Right lobe of liver (tissue), 6 donors: ENCODE data around the gene HOXD9. TPM values are rescaled to one million over a fixed set of nuclear protein-coding genes. Genes with fewer than 3 reads are reported as not detected.

Source experiments
- ATAC-seq, 4 donors: fragments of 200-7000 bp; cut with Tn5 transposase; one replicate each; pipeline ENCODE4 v1.9.1; 2020; ENCODE audit warnings: mild to moderate bottlenecking in 4 of 4, moderate library complexity in 4 of 4
- DNase-seq, 3 donors: peaks; one replicate each; pipeline ENCODE4 v3.0.0-alpha.2; 2020
- H3K27ac ChIP-seq, 3 donors: fragments of 200-600 bp; one replicate each; pipeline ENCODE4 v1.8.0; 2022
- H3K27me3 ChIP-seq, 2 donors: fragments of 200-600 bp; one replicate each; pipeline ENCODE4 v1.8.0; 2022
- H3K36me3 ChIP-seq, 4 donors: fragments of 200-600 bp; sonication (generic) in 1 of 4; one replicate each; pipeline versions ENCODE4 v1.5.1 to v1.8.0; 2017 to 2022; ENCODE audit warnings: control low read depth in 1 of 4
- H3K4me1 ChIP-seq, 4 donors: fragments of 200-600 bp; sonication (generic) in 1 of 4; one replicate each; pipeline versions ENCODE4 v1.5.1 to v1.8.0; 2017 to 2022; ENCODE audit warnings: control low read depth in 1 of 4
- H3K4me3 ChIP-seq, 3 donors: fragments of 200-600 bp; one replicate each; pipeline ENCODE4 v1.8.0; 2022
- H3K9me3 ChIP-seq, 4 donors: fragments of 200-600 bp; sonication (generic) in 1 of 4; one replicate each; pipeline versions ENCODE4 v1.5.1 to v1.8.0; 2017 to 2022; ENCODE audit warnings: control low read depth in 1 of 4
- CTCF ChIP-seq, 4 donors: fragments of 200-600 bp in 3 of 4; fragments of 450-650 bp in 1 of 4; IDR thresholded peaks; one replicate each; pipeline versions ENCODE4 v1.5.1 to v1.8.0; 2016 to 2022; ENCODE audit warnings: antibody characterized with exemption in 4 of 4, mild to moderate bottlenecking in 2 of 4
- POLR2A ChIP-seq: fragments of 450-650 bp; IDR thresholded peaks from one replicate; pipeline ENCODE4 v1.6.1; 2017; ENCODE audit warnings: antibody characterized with exemption, mild to moderate bottlenecking
- WGBS: methylation state at CpG from one replicate; pipeline ENCODE4 v1.1.6; 2018; ENCODE audit warnings: low coverage, low lambda C conversion rate; ENCODE audit not compliant: insufficient coverage; ENCODE audit errors: missing lambda C conversion rate; 5-methylcytosine and 5-hydroxymethylcytosine counted together
- intact Hi-C, 2 donors: fragments of 100-400 bp; cut with DNase I; formaldehyde crosslinking; loops; one replicate each; pipeline versions ENCODE4 v1.11.2 to v1.14.1; 2022
- total RNA-seq, 6 experiments: library from RNA; depleted of rRNA in 2 of 6; stranded (reverse); fragments of >200 nt in 2 of 6; fragmentation: NEBNext Ultra II Directional in 3 of 6; extraction: Animal tissue kit (Norgen Biotek cat#: 25700) in 3 of 6; gene quantifications; one replicate each; pipeline versions ENCODE4 v1.1.0 to v1.2.4, GENCODE V29; 2016 to 2023
- donor health status: DM: no; HTN: yes; CAD: no.
- donor health status: DM: no; HTN: no; CAD: no.
- donor health status: DM: no; HTN: no; CAD: no.
- donor health status: DM: no; HTN: yes; CAD: no.
- donor health status: DM: no; HTN: yes; CAD: no.

Gene HOXD9
- total RNA-seq, 6 experiments from 2014 or later, result 0.25 TPM; not detected in 5

- DNase-seq, result no peak
- Histone ChIP-seq H3K4me1 (peaks cover 0 to 21% (median 4%) of the 10 kb centered on the region in 4 donors), H3K4me3 (no peak overlapping the region), H3K36me3 (no peaks in the 10 kb centered on the region), H3K27ac (no peak overlapping the region), H3K27me3 (peaks cover 34 to 84% of the 10 kb centered on the region in 2 donors), H3K9me3 (no peaks in the 10 kb centered on the region)
- WGBS, result 10% methylated on average over 23 of the region's 31 CpGs
- TF ChIP-seq CTCF (IDR thresholded peaks at IDR 0.05), result no peak
- TF ChIP-seq POLR2A, result no peak
- intact Hi-C loops, result loop anchor here in 1 of 2 donors (10.0 kb wide), 1 partner anchor 737 kb away; no protein-coding TSS in a partner anchor
- no peak for ATAC-seq
These were observed 30.9 kb upstream of the HOXD9 start for GRCh38 chr2:176091329-176092258.

GRCh38 chr2:176092270-176093144 lies 30.0 kb upstream of the HOXD9 start, which contains the start of gene HOXD13:
TSS of gene HOXD13 (plus strand) at chr2:176092721. CDS start at chr2:176092891, 170 bp downstream.
- TF ChIP-seq CTCF (IDR thresholded peaks at IDR 0.05) (no peak), POLR2A (no peak)
- no peak within 1 kb of the TSS for H3K27ac ChIP-seq
- under 1% methylated on average over 17 of the region's 95 CpGs for WGBS
- intact Hi-C loops, result loop anchor here in 1 of 2 donors (10.0 kb wide), 1 partner anchor 738 kb away; no protein-coding TSS in a partner anchor
- DNase-seq (no peak), ATAC-seq (no peak)
- H3K27me3 ChIP-seq, result peaks cover 24 to 84% of the 10 kb centered on the region in 2 donors
- H3K4me3 ChIP-seq, result no peak within 1 kb of the TSS
- H3K9me3 ChIP-seq, result no peaks in the 10 kb centered on the region
- H3K36me3 ChIP-seq, result no peaks in the 10 kb centered on the region
- H3K4me1 ChIP-seq, result peaks cover 0 to 30% (median 8%) of the 10 kb centered on the region in 4 donors

GRCh38 chr2:176093145-176093897 lies 29.2 kb upstream of the HOXD9 start:
- Histone ChIP-seq H3K4me3 (no peak overlapping the region), H3K4me1 (peaks cover 0 to 25% (median 7%) of the 10 kb centered on the region in 4 donors), H3K9me3 (no peaks in the 10 kb centered on the region), H3K36me3 (no peaks in the 10 kb centered on the region), H3K27ac (no peak overlapping the region), H3K27me3 (peaks cover 24 to 84% of the 10 kb centered on the region in 2 donors)
- ATAC-seq (no peak), DNase-seq (peak in 1 of 3 donors; percentile 56)
- intact Hi-C loops, result loop anchor here in 1 of 2 donors (10.0 kb wide), 1 partner anchor 739 kb away; no protein-coding TSS in a partner anchor
- TF ChIP-seq POLR2A (no peak), CTCF (IDR thresholded peaks at IDR 0.05) (no peak)
- WGBS, result 5% methylated on average over 17 of the region's 53 CpGs

DNA sequence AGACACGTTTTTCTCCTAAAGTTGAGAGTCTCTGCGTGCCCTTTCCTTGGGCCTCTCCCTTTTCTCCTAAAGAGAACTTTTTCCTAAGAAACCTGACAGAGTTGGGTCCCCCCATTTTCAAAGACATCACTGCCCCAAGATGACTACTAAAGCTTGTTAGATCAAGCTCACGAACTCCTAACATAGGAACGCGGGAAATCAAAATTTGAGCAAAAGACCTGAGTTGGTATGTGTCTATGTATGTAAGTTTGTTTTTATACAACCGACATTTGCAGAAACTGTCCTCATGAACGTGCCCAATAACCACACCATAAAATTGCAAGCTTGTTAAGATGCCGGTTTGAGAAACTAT lies 28.6 kb upstream of the HOXD9 start:
- intact Hi-C loops, result loop anchor here in 1 of 2 donors (10.0 kb wide), 1 partner anchor 739 kb away; no protein-coding TSS in a partner anchor
- under 1% methylated on average over 8 of the region's 8 CpGs for WGBS
- ATAC-seq (no peak), DNase-seq (no peak)
- Histone ChIP-seq H3K36me3 (no peaks in the 10 kb centered on the region), H3K4me3 (no peak overlapping the region), H3K9me3 (no peaks in the 10 kb centered on the region), H3K27ac (no peak overlapping the region), H3K4me1 (peaks cover 0 to 23% (median 6%) of the 10 kb centered on the region in 4 donors), H3K27me3 (peaks cover 20 to 84% of the 10 kb centered on the region in 2 donors)
- TF ChIP-seq CTCF (IDR thresholded peaks at IDR 0.05), result no peak
- TF ChIP-seq POLR2A, result no peak
